Measurements from ENCODE around the gene PRR33.

DNA sequence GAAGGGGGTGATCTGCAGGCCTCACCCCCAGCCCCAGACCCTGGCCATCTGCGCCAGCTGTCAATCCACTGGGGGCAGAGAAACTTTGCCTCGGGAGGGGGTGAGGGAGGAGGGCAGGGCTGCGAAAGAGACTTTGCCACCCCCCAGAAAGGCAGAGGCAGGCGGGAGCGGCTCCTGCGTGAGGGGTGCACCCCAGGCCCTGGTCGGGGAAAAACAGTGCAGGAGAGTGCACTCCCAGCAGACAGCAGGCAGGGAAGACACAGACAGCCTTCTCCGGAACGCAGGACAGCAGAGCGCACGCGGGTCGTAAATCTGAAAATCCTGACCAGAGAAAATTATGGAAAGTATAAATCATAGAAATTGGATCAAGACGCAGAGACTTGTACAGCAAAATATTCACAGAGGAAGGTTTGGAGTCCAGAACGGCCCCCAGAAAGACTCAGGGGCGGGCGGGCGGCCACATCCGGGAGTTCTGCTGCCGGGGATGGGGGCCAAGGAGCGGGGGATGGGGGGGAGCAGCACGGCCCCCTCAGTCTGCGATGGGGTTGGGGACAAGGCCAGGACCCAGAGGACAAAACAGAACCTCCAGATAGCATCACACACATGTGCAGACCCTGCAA is 47.4 kb upstream of the PRR33 start:
- TF ChIP-seq POLR2A (IDR thresholded peaks at IDR 0.05; ENCODE audit: low read depth, low read length), result no peak
- no peak for TF ChIP-seq POLR2AphosphoS5 (IDR thresholded peaks at IDR 0.05; ENCODE audit: low read depth, low read length)
- TF ChIP-seq SPI1 (IDR thresholded peaks at IDR 0.05; ENCODE audit: low read depth, low read length), result no peak
- TF ChIP-seq PAX5 (IDR thresholded peaks at IDR 0.05; ENCODE audit: insufficient read depth, low read length, severe bottlenecking), result no peak
- no peak for TF ChIP-seq POU2F2 (IDR thresholded peaks at IDR 0.05; ENCODE audit: low read depth, low read length)
